SK-N-MC (cell line): ENCODE data around the gene BRINP1.

Experiments
- EZH2 ChIP-seq: fragments of 200-600 bp; sonication (generic); IDR thresholded peaks from one replicate; pipeline ENCODE4 v1.6.1; 2017; ENCODE audit warnings: antibody characterized with exemption
- FOXP2 ChIP-seq: optimal IDR thresholded peaks from 2 replicates; pipeline ENCODE3; 2011; ENCODE audit warnings: mild to moderate bottlenecking, moderate library complexity; ENCODE audit not compliant: insufficient read depth; ENCODE audit errors: extremely low read length, control extremely low read depth
- POLR2AphosphoS5 ChIP-seq: IDR thresholded peaks from 2 replicates; pipeline ENCODE4 v1.6.1; 2012; ENCODE audit warnings: mild to moderate bottlenecking, low read depth, low read length, borderline replicate concordance

DNA sequence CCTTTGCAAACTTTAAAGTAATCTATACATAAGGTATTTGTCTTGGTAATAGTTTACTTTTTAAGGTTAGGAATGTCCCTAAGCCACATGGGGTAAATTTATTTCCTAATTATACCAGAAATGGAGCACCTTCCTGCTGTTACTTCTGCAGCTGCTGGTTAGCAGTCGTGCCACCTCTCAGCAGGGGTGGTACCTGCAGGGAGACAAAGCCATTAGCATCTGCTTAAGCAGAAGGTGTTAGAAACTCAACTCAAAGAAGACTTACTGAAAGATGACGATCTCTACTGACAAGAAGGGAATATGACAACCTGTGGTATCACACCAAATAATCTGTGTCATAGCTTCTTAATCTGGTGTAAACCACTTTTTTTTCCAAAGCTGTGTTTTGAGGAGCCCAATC lies 173.7 kb downstream of the BRINP1 start:
- TF ChIP-seq POLR2AphosphoS5 (no peak), EZH2 (no peak), FOXP2 (no peak)
